OCI-LY7 (cell line): Measurements from ENCODE around the gene XPA.

Experiments
- CTCF ChIP-seq: fragments of 200-600 bp; sonication (generic); conservative IDR thresholded peaks from 2 replicates; pipeline ENCODE4 v1.5.1; 2014; ENCODE audit warnings: mild to moderate bottlenecking, antibody characterized with exemption, low read length, moderate library complexity, mixed read lengths
- EZH2phosphoT487 ChIP-seq: fragments of 200-600 bp; sonication (generic); IDR thresholded peaks from 2 replicates; pipeline ENCODE4 v1.6.1; 2018; ENCODE audit warnings: low read depth, borderline replicate concordance, mild to moderate bottlenecking, mixed run types, antibody characterized with exemption, low read length, moderate library complexity, mixed read lengths

- TF ChIP-seq CTCF (peak; percentile 95), EZH2phosphoT487 (no peak)
These were observed 13.4 kb upstream of the XPA start for GRCh38 chr9:97710356-97711222.
